BLaER1 treated with 17β-estradiol and CSF1 and Interleukin-3, amounts not matched to agents 10 nM and 100 nM (cell line): ENCODE results near the gene ZNF385A.
A peak's percentile ranks its signal among the peaks of the same experiment; 100 is the strongest.

Source experiments
- H3K27ac ChIP-seq, 11 experiments: shearing (Covaris generic); formaldehyde crosslinking; 2 replicates each; pipeline ENCODE4 v1.8.1; 2022
- H3K27me3 ChIP-seq, 11 experiments: shearing (Covaris generic); formaldehyde crosslinking; 2 replicates each; pipeline ENCODE4 v1.8.1; 2022
- H3K36me3 ChIP-seq, 11 experiments: shearing (Covaris generic); formaldehyde crosslinking; 2 replicates each; pipeline ENCODE4 v1.8.1; 2022
- H3K4me1 ChIP-seq, 10 experiments: shearing (Covaris generic); formaldehyde crosslinking; 2 replicates each; pipeline ENCODE4 v1.8.1; 2022
- H3K4me2 ChIP-seq, 11 experiments: shearing (Covaris generic); formaldehyde crosslinking; 2 replicates each; pipeline ENCODE4 v1.8.1; 2022
- H3K4me3 ChIP-seq, 10 experiments: shearing (Covaris generic); formaldehyde crosslinking; 2 replicates each; pipeline ENCODE4 v1.8.1; 2022
- H3K9ac ChIP-seq, 11 experiments: shearing (Covaris generic); formaldehyde crosslinking; 2 replicates each; pipeline ENCODE4 v1.8.1; 2022
- H3K9me3 ChIP-seq, 11 experiments: shearing (Covaris generic); formaldehyde crosslinking; replicated peaks in 1 of 11; 2 replicates each; pipeline ENCODE4 v1.8.1; 2022
- H4K20me1 ChIP-seq, 11 experiments: shearing (Covaris generic); formaldehyde crosslinking; 2 replicates each; pipeline ENCODE4 v1.8.1; 2022
- Cebpa-rat ChIP-seq, 11 experiments: shearing (Covaris generic); IDR thresholded peaks; 2 replicates each; pipeline ENCODE4 v1.8.1; 2022

The ZNF385A gene

GRCh38 chr12:54398995-54399793, 14.7 kb upstream of the ZNF385A start:
- Histone ChIP-seq H3K4me1 (peaks cover 10 to 40% (median 21%) of the 10 kb centered on the region in 10 experiments), H3K9me3 (no peaks in the 10 kb centered on the region), H3K4me3 (no peak overlapping the region), H3K27me3 (no peaks in the 10 kb centered on the region), H4K20me1 (peaks cover 11 to 94% (median 78%) of the 10 kb centered on the region in 11 experiments; a peak in 21 of 22 replicates), H3K27ac (no peak overlapping the region), H3K36me3 (peaks cover 98 to 100% (median 99%) of the 10 kb centered on the region in 11 experiments), H3K9ac (peak overlapping the region in 2 of 11 experiments; percentile 4 to 37; a peak in 1 of 22 replicates), H3K4me2 (0 out of 22 replicates have a peak overlapping the region, but pooled peaks of 2 of the 11 experiments have one; percentile 6 to 17)
- no peak for TF ChIP-seq Cebpa-rat (IDR thresholded peaks at IDR 0.05)

DNA sequence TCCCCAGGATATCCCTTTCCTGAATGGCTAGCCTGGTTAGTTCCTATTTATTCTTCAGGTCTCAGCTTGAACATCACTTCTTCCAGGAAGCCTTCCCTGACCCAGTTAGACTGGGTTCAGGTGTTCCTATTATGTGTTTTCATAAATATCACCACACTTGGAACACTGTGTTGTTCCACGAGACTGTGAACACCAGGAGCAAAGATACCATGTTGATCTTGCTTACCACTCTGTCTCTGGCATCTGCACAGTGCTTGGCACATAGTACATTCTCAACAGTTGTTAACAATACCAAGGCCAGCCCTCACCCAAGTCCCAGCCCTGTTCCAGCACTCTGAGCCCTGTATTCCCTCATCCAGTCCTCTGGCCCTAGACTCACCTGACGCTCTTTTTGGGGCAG, 13.7 kb upstream of the ZNF385A start:
- Histone ChIP-seq H4K20me1 (peaks cover 5 to 90% (median 69%) of the 10 kb centered on the region in 11 experiments; a peak in 21 of 22 replicates), H3K27me3 (no peaks in the 10 kb centered on the region), H3K4me3 (no peak overlapping the region), H3K9me3 (no peaks in the 10 kb centered on the region), H3K27ac (peak overlapping the region in 1 of 11 experiments; percentile 20; a peak in 1 of 22 replicates), H3K9ac (peak overlapping the region in 4 of 11 experiments; percentile 4 to 37 (median 28); a peak in 3 of 22 replicates), H3K4me1 (peaks cover 20 to 50% (median 30%) of the 10 kb centered on the region in 10 experiments), H3K4me2 (no peak overlapping the region), H3K36me3 (peaks cover 89 to 99% (median 91%) of the 10 kb centered on the region in 11 experiments)
- TF ChIP-seq Cebpa-rat (IDR thresholded peaks at IDR 0.05) = no peak

DNA sequence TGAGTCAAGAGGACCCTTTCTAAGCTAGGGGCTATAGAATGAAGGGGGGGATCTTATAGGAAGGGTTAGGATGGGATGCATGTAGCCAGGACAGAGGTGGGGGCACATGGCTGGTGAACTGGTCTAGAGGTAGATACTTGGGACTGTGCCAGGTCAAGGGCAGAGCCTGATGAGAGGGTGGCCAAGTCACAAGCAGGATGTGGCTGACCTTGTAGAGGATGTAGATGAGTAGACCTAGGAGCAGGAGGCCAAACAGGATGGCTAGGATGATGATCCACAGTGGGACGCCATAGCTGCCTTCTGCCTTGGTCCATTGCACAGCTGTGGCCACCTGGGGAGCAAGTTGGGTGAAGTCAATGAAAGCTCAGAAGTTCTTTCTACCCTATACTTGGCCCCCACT, 12.6 kb upstream of the ZNF385A start:
- no peak overlapping the region for H3K27ac ChIP-seq
- H3K27me3 ChIP-seq = no peaks in the 10 kb centered on the region
- peaks cover 78 to 96% (median 80%) of the 10 kb centered on the region in 11 experiments for H3K36me3 ChIP-seq
- H4K20me1 ChIP-seq = peaks cover 5 to 80% (median 60%) of the 10 kb centered on the region in 11 experiments; a peak in 21 of 22 replicates
- no peak overlapping the region for H3K4me2 ChIP-seq
- peaks cover 31 to 61% (median 41%) of the 10 kb centered on the region in 10 experiments for H3K4me1 ChIP-seq
- TF ChIP-seq Cebpa-rat (IDR thresholded peaks at IDR 0.05) = no peak
- H3K9ac ChIP-seq = peak overlapping the region in 3 of 11 experiments; percentile 4 to 23 (median 15); a peak in 1 of 22 replicates
- H3K4me3 ChIP-seq = no peak overlapping the region
- H3K9me3 ChIP-seq = no peaks in the 10 kb centered on the region

DNA sequence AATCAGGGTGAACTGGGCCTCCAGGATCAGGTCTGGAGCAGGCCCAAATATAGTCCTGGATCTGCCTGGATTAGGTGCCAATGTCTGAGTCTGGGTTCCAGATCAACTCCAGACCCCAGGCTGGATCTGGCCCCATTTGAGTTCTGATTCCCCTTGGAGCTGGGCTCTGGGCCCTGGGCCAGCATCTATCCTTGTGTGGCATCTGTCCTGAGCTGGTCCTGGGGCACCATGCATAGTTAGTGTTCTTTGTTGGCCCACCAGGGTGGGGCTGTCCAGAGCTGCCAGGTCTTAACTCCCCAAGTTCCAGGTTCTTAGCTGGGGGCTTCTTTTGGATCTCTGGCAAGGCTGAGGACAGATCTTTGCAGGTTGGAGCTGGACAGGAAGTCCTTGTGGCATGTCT, 11.0 kb upstream of the ZNF385A start:
- Histone ChIP-seq H3K9me3 (no peaks in the 10 kb centered on the region), H3K36me3 (peaks cover 62 to 80% (median 64%) of the 10 kb centered on the region in 11 experiments), H3K4me2 (peak overlapping the region in 3 of 11 experiments; percentile 10 to 95 (median 92); a peak in 6 of 22 replicates), H3K27ac (peak overlapping the region in 1 of 11 experiments; percentile 18; a peak in 1 of 22 replicates), H3K4me3 (no peak overlapping the region), H3K9ac (peak overlapping the region in 8 of 11 experiments; percentile 1 to 52 (median 24); a peak in 6 of 22 replicates), H3K27me3 (no peaks in the 10 kb centered on the region), H3K4me1 (peaks cover 41 to 75% (median 55%) of the 10 kb centered on the region in 10 experiments), H4K20me1 (peaks cover 5 to 64% (median 44%) of the 10 kb centered on the region in 11 experiments; a peak in 21 of 22 replicates)
- TF ChIP-seq Cebpa-rat (IDR thresholded peaks at IDR 0.05) = no peak

GRCh38 chr12:54394986-54395385, 10.5 kb upstream of the ZNF385A start:
- Histone ChIP-seq H3K36me3 (peaks cover 56 to 74% (median 59%) of the 10 kb centered on the region in 11 experiments), H3K27me3 (no peaks in the 10 kb centered on the region)

DNA sequence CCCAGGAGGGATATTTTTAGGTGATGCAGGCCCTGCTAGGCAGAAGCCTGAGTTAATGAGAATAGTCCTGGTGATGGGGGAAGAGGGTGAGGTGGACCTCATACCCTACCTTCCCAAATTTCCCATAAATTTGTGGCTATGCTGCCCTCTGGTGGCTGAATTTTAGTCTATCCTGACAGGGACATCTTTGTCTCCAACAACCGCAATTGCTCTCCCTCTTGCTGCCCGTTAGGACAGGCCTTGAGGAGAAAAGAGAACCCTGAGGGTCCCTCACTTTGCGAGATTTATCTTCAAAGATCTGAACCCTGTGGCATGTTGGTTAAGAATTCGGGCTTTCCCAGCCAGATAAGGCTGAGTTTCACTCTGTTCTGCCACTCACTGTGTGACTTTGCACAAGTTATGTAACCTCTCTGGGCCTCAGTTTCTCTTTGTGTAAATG, 9.8 kb upstream of the ZNF385A start:
- H3K9me3 ChIP-seq = no peaks in the 10 kb centered on the region
- no peaks in the 10 kb centered on the region for H3K27me3 ChIP-seq
- peaks cover 0 to 51% (median 32%) of the 10 kb centered on the region in 11 experiments; a peak in 16 of 22 replicates for H4K20me1 ChIP-seq
- H3K4me3 ChIP-seq = peak overlapping the region in 3 of 10 experiments; percentile 6 to 41 (median 26); a peak in 2 of 20 replicates
- H3K4me1 ChIP-seq = peaks cover 54 to 87% (median 67%) of the 10 kb centered on the region in 10 experiments
- peak overlapping the region; percentile 85 to 97 (median 92) for H3K4me2 ChIP-seq
- TF ChIP-seq Cebpa-rat (IDR thresholded peaks at IDR 0.05) = no peak
- H3K27ac ChIP-seq = peak overlapping the region in 10 of 11 experiments; percentile 14 to 76 (median 64); a peak in 17 of 22 replicates
- H3K36me3 ChIP-seq = peaks cover 50 to 67% (median 52%) of the 10 kb centered on the region in 11 experiments
- peak overlapping the region in 9 of 11 experiments; percentile 14 to 78 (median 54); a peak in 14 of 22 replicates for H3K9ac ChIP-seq

More at GRCh38 chr12:54394986-54395385, 10.5 kb upstream of the ZNF385A start:
- no peak overlapping the region for H3K4me3 ChIP-seq
- TF ChIP-seq Cebpa-rat (IDR thresholded peaks at IDR 0.05) = no peak
- no peaks in the 10 kb centered on the region for H3K9me3 ChIP-seq
- peak overlapping the region in 9 of 11 experiments; percentile 5 to 97 (median 92); a peak in 14 of 22 replicates for H3K4me2 ChIP-seq
- H3K27ac ChIP-seq = peak overlapping the region in 1 of 11 experiments; percentile 71; a peak in 1 of 22 replicates
- peaks cover 5 to 58% (median 39%) of the 10 kb centered on the region in 11 experiments; a peak in 21 of 22 replicates for H4K20me1 ChIP-seq
- peak overlapping the region in 9 of 11 experiments; percentile 7 to 78 (median 41); a peak in 6 of 22 replicates for H3K9ac ChIP-seq
- H3K4me1 ChIP-seq = peaks cover 47 to 80% (median 60%) of the 10 kb centered on the region in 10 experiments

- Histone ChIP-seq H3K4me1 (peaks cover 59 to 93% (median 73%) of the 10 kb centered on the region in 10 experiments), H3K4me2 (peak overlapping the region; percentile 85 to 97 (median 92)), H3K9ac (peak overlapping the region in 10 of 11 experiments; percentile 14 to 78 (median 51); a peak in 19 of 22 replicates), H4K20me1 (peaks cover 0 to 46% (median 28%) of the 10 kb centered on the region in 11 experiments; a peak in 16 of 22 replicates), H3K27ac (peak overlapping the region; percentile 14 to 76 (median 64); a peak in 20 of 22 replicates), H3K27me3 (no peaks in the 10 kb centered on the region), H3K9me3 (no peaks in the 10 kb centered on the region), H3K4me3 (peak overlapping the region in 3 of 10 experiments; percentile 6 to 41 (median 26); a peak in 3 of 20 replicates), H3K36me3 (peaks cover 44 to 62% (median 46%) of the 10 kb centered on the region in 11 experiments)
- TF ChIP-seq Cebpa-rat (IDR thresholded peaks at IDR 0.05) = no peak
These were observed 9.2 kb upstream of the ZNF385A start for GRCh38 chr12:54393743-54394142.

- Histone ChIP-seq H3K4me3 (peak overlapping the region in 2 of 10 experiments; percentile 26 to 41; a peak in 3 of 20 replicates), H4K20me1 (peaks cover 0 to 40% (median 22%) of the 10 kb centered on the region in 11 experiments; a peak in 16 of 22 replicates), H3K4me2 (peak overlapping the region; percentile 85 to 97 (median 92)), H3K9me3 (no peaks in the 10 kb centered on the region), H3K4me1 (peaks cover 61 to 95% (median 78%) of the 10 kb centered on the region in 10 experiments), H3K27me3 (no peaks in the 10 kb centered on the region), H3K36me3 (peaks cover 39 to 56% (median 41%) of the 10 kb centered on the region in 11 experiments), H3K9ac (peak overlapping the region; percentile 14 to 78 (median 54); a peak in 19 of 22 replicates), H3K27ac (peak overlapping the region; percentile 24 to 76 (median 64); a peak in 20 of 22 replicates)
- no peak for TF ChIP-seq Cebpa-rat (IDR thresholded peaks at IDR 0.05)
These were observed 8.7 kb upstream of the ZNF385A start for GRCh38 chr12:54393207-54393609.
